ENCODE data around the gene FLRT2.

FLRT2 gene

DNA sequence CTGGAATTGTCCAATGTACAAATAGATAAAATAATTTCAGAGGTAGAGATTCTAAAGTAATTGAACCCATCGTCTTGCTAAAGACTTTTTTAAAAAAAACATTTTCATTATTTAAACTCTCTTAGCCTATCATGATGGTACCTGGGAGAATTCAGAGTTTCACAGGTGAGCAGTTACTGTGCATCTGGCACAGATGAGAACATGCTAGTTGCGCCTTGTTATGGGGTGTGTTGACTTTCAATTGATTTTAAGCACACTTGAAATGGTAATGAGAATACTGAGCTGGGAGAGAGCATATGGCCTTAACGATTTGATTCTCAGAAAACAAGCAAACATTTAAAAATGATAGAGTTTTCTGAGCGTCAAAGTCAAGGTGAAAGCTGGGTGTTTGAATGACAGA lies 66.6 kb downstream of the FLRT2 start:
- DNase-seq (ENCODE audit: low read depth in 2 of 2), result no peak

GRCh38 chr14:85597701-85598100 lies 67.8 kb downstream of the FLRT2 start:
- no peak for DNase-seq (ENCODE audit: low read depth in 2 of 2)

DNA sequence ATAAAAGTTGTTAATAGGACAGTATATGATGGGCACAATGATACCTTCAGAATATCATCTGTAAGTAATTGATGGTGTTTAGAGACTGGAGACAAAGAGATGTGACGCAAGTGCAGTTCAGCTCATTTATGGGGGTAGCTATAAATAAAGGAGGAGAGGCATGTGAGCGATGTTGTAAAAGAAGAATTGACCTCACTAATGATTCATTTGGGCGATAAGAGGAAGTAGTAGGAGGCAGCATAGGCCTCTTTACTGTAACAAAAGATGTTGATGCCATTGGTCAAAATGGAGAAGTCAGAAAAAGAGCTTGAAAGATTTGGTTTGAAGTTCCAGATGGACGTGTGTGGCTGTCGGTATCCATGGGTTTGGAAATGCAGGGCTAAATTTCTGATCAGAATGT lies 70.0 kb downstream of the FLRT2 start:
- DNase-seq (ENCODE audit: low read depth in 2 of 2), result no peak

GRCh38 chr14:85601246-85601645 lies 71.3 kb downstream of the FLRT2 start:
- no peak for DNase-seq (ENCODE audit: low read depth in 2 of 2)

- no peak for DNase-seq (ENCODE audit: low read depth in 2 of 2)
Observed at GRCh38 chr14:85601690-85602089, 71.7 kb downstream of the FLRT2 start.

DNA sequence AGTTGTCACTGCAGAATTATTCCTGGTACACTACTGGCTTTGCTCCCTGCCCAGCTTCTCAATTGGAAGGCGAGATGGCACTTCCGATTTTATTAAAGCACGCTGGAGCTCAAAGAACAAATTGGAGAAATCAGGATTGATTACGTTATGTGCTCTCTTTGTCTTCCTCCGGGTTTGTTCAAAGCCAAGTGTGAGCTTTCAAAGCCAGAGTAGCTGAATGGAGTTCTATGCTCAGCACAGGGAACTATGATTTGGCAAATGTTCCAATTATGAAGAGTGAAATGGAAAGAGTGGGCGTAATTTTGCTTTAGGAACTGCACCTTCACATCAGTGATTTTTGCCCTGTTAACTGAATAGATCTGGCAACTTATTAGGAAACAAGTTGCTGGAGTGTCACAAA lies 72.4 kb downstream of the FLRT2 start:
- DNase-seq (ENCODE audit: low read depth in 2 of 2), result no peak

GRCh38 chr14:85604021-85604420 lies 74.1 kb downstream of the FLRT2 start:
- DNase-seq (ENCODE audit: low read depth in 2 of 2), result no peak

- DNase-seq (ENCODE audit: low read depth in 2 of 2), result no peak
Observed at GRCh38 chr14:85604714-85605113, 74.8 kb downstream of the FLRT2 start.

DNA sequence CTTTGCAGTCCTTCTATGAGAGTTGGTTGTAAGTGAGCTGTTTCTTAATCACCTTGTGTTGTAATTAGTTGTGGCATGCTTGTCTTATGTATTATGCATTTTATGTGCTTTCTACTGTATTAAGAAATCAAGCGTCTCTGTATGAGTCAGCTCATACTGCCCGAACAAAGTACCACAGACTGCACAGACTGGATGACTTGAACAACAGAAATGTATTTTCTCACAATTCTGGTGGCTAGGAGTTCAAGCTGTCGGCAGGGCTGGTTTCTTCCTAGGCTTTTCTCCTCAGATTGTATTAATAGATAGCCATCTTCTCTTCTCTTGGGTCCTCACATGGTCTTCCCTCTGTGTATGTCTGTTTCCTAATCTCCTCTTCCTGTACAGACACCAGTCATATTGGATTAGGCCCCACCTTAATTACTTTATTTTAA lies 77.7 kb downstream of the FLRT2 start:
- no peak for DNase-seq (ENCODE audit: low read depth in 2 of 2)

- DNase-seq (ENCODE audit: low read depth in 2 of 2), result no peak
Observed at GRCh38 chr14:85613496-85613895, 83.6 kb downstream of the FLRT2 start.

GRCh38 chr14:85616386-85616885 lies 86.5 kb downstream of the FLRT2 start:
- DNase-seq (ENCODE audit: low read depth in 2 of 2), result no peak

GRCh38 chr14:85616886-85617285 lies 86.9 kb downstream of the FLRT2 start:
- DNase-seq (ENCODE audit: low read depth in 2 of 2), result no peak

- no peak for DNase-seq (ENCODE audit: low read depth in 2 of 2)
Observed at GRCh38 chr14:85617791-85618190, 87.8 kb downstream of the FLRT2 start.

- no peak for DNase-seq (ENCODE audit: low read depth in 2 of 2)
Observed at GRCh38 chr14:85618390-85618789, 88.4 kb downstream of the FLRT2 start.

GRCh38 chr14:85618978-85619377 lies 89.0 kb downstream of the FLRT2 start:
- DNase-seq (ENCODE audit: low read depth in 2 of 2), result no peak

DNA sequence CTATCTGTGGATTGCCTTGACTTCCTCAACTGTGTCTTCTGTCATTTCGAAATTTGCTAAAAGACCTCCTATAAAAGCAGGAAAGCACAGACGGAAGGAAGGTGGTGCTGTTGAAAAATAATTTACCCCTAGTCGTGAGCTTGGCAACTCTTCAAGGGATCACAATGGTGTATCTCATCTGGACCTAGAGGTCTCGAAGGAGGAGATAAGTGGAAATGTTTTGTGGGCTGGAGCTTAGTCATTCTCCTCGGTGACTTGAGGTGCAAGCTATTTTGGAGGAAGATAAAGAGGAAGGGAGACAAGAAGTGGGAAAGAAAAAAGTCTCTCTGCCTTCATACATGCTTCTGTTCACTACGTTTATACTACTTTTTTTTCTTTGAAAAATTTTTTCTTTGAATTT lies 89.9 kb downstream of the FLRT2 start:
- DNase-seq (ENCODE audit: low read depth in 2 of 2), result no peak

- DNase-seq (ENCODE audit: low read depth in 2 of 2), result no peak
Observed at GRCh38 chr14:85620947-85621346, 91.0 kb downstream of the FLRT2 start.

DNA sequence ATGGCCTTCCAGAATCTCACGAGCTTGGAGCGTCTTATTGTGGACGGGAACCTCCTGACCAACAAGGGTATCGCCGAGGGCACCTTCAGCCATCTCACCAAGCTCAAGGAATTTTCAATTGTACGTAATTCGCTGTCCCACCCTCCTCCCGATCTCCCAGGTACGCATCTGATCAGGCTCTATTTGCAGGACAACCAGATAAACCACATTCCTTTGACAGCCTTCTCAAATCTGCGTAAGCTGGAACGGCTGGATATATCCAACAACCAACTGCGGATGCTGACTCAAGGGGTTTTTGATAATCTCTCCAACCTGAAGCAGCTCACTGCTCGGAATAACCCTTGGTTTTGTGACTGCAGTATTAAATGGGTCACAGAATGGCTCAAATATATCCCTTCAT lies 92.2 kb downstream of the FLRT2 start:
- no peak for DNase-seq (ENCODE audit: low read depth in 2 of 2)

GRCh38 chr14:85622986-85623685 lies 93.2 kb downstream of the FLRT2 start:
- DNase-seq (ENCODE audit: low read depth in 2 of 2), result no peak

DNA sequence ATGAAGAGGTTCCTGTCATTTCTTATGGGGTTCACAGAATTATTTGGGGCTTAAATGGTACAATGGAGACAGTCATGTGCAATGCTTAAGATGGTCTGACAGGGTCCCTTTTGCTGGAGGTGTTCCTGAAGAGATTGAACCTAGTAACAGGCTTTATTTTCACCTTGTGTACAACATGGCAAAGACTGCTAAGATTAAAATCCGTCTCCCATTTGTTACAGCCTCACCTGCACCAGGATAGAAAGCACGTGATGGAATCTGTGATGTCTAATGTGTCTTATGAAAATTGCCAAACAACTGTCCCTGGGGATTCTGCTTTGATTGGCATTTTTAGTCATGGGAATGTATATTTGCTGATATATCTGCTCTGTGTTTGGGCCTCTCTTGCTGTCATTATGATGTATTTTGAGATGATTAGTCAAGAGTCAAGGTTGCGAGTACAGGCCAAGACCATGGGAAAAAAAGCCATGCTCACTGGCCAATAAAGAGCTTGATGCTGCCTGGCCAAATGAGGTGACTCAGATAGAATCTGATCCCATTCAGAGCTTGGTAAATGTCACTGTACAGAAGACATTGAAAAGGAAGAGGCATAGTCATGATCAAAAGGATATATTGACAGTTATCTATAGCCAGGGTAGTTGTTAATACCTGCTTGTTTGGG lies 96.1 kb downstream of the FLRT2 start:
- no peak for DNase-seq (ENCODE audit: low read depth in 2 of 2)

DNA sequence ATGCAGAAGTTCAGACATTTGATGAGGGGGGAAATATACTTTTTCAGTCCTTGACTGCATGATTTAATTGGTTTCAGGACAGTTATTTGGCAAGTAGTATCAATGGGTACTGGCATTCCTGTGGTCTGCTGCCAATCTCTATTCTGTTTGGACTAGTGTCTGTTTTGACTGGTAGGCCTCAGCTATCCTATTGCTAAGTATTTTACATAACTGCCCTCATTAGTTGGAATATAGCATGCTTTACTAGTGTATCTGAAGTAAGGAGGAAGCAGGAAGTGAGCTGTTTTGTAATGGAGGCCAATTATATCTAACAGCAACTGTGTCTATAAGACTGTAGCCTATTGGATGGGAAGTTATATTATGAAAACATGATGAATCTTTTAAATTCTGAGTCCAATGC lies 104.3 kb downstream of the FLRT2 start:
- DNase-seq (ENCODE audit: low read depth in 2 of 2), result no peak

- no peak for DNase-seq (ENCODE audit: low read depth in 2 of 2)
Observed at GRCh38 chr14:85644211-85644610, 114.3 kb downstream of the FLRT2 start.

DNA sequence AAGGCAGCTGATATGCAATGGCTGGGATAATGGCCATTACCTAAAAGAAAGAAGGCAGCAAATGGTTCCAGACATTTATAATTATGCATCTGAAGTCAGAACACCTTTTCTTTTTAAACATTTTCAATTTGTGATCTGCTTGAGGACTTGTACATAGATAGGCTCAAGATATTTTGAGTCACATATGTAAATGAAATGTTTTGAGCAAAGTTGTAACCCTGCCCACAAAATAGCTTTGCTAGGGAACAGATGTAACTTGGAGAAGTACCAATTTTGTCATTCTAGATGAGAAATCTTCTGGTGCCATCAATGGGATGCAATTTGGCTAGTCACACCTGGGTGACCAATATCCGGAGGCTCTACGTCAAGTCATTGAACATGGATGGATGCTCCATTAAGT lies 123.1 kb downstream of the FLRT2 start:
- DNase-seq (ENCODE audit: low read depth in 2 of 2), result no peak
